ENCODE results near the gene TMEM260.
"Not testable (repeated sequence)": the region's sequence is repeated elsewhere in the genome, so short reads cannot be mapped to it uniquely, and the experiment has no call there.

Gene TMEM260

GRCh38 chr14:56664811-56665421 is 85.3 kb downstream of the TMEM260 start:
- Mint-ChIP-seq H3K4me3 (no peak overlapping the region), H3K27me3 (ENCODE audit: low read depth) (peaks cover 17% of the 10 kb centered on the region), H3K27ac (no peak overlapping the region), H3K9me3 (peaks cover 12% of the 10 kb centered on the region), H3K36me3 (ENCODE audit: low read depth) (no peaks in the 10 kb centered on the region), H3K4me1 (peaks cover 9% of the 10 kb centered on the region)
- TF ChIP-seq, protein P1, sequence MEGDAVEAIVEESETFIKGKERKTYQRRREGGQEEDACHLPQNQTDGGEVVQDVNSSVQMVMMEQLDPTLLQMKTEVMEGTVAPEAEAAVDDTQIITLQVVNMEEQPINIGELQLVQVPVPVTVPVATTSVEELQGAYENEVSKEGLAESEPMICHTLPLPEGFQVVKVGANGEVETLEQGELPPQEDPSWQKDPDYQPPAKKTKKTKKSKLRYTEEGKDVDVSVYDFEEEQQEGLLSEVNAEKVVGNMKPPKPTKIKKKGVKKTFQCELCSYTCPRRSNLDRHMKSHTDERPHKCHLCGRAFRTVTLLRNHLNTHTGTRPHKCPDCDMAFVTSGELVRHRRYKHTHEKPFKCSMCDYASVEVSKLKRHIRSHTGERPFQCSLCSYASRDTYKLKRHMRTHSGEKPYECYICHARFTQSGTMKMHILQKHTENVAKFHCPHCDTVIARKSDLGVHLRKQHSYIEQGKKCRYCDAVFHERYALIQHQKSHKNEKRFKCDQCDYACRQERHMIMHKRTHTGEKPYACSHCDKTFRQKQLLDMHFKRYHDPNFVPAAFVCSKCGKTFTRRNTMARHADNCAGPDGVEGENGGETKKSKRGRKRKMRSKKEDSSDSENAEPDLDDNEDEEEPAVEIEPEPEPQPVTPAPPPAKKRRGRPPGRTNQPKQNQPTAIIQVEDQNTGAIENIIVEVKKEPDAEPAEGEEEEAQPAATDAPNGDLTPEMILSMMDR (IDR thresholded peaks at IDR 0.05; ENCODE audit: unreplicated experiment in 3 of 3) = no peak

- TF ChIP-seq, protein P1 (IDR thresholded peaks at IDR 0.05; ENCODE audit: unreplicated experiment in 3 of 3) = no peak
- Mint-ChIP-seq H3K4me1 (peaks cover 5% of the 10 kb centered on the region), H3K4me3 (no peak overlapping the region), H3K27me3 (ENCODE audit: low read depth) (peaks cover 17% of the 10 kb centered on the region), H3K27ac (no peak overlapping the region), H3K36me3 (ENCODE audit: low read depth) (no peaks in the 10 kb centered on the region), H3K9me3 (peaks cover 12% of the 10 kb centered on the region)
These were observed 86.7 kb downstream of the TMEM260 start for GRCh38 chr14:56666294-56666693.

- Mint-ChIP-seq H3K9me3 (peaks cover 12% of the 10 kb centered on the region), H3K27me3 (ENCODE audit: low read depth) (peaks cover 17% of the 10 kb centered on the region)
These were observed 87.1 kb downstream of the TMEM260 start for GRCh38 chr14:56666716-56667115.

GRCh38 chr14:56667290-56667689 is 87.7 kb downstream of the TMEM260 start:
- H3K36me3 Mint-ChIP-seq (ENCODE audit: low read depth); H3K4me3 Mint-ChIP-seq; H3K4me1 Mint-ChIP-seq; H3K27ac Mint-ChIP-seq: not testable (repeated sequence)
- Mint-ChIP-seq H3K27me3 (ENCODE audit: low read depth) (peaks cover 14% of the 10 kb centered on the region), H3K9me3 (peaks cover 12% of the 10 kb centered on the region)

More at GRCh38 chr14:56666716-56667115, 87.1 kb downstream of the TMEM260 start:
- Mint-ChIP-seq H3K36me3 (ENCODE audit: low read depth) (no peaks in the 10 kb centered on the region), H3K27ac (no peak overlapping the region), H3K4me3 (no peak overlapping the region), H3K4me1 (peaks cover 2% of the 10 kb centered on the region)
- TF ChIP-seq, protein P1 (IDR thresholded peaks at IDR 0.05; ENCODE audit: unreplicated experiment in 3 of 3) = no peak

- no peaks in the 10 kb centered on the region for H3K27me3 Mint-ChIP-seq (ENCODE audit: low read depth)
- H3K36me3 Mint-ChIP-seq (ENCODE audit: low read depth) = no peaks in the 10 kb centered on the region
- TF ChIP-seq, protein P1 (IDR thresholded peaks at IDR 0.05; ENCODE audit: unreplicated experiment in 3 of 3) = no peak
- no peak overlapping the region for H3K27ac Mint-ChIP-seq
- H3K4me1 Mint-ChIP-seq = no peaks in the 10 kb centered on the region
- H3K9me3 Mint-ChIP-seq = peaks cover 6% of the 10 kb centered on the region
- H3K4me3 Mint-ChIP-seq = no peak overlapping the region
These were observed 96.4 kb downstream of the TMEM260 start for GRCh38 chr14:56676042-56676441.

- Mint-ChIP-seq H3K4me1 (no peaks in the 10 kb centered on the region), H3K9me3 (peaks cover 6% of the 10 kb centered on the region), H3K36me3 (ENCODE audit: low read depth) (no peaks in the 10 kb centered on the region), H3K27ac (no peak overlapping the region), H3K27me3 (ENCODE audit: low read depth) (no peaks in the 10 kb centered on the region), H3K4me3 (no peak overlapping the region)
- TF ChIP-seq, protein P1 (IDR thresholded peaks at IDR 0.05; ENCODE audit: unreplicated experiment in 3 of 3) = no peak
These were observed 99.2 kb downstream of the TMEM260 start for GRCh38 chr14:56678838-56679237.
